GM21529 (cell line): Measurements from ENCODE around the gene LIMA1.
"Not testable (repeated sequence)": the region's sequence is repeated elsewhere in the genome, so short reads cannot be mapped to it uniquely, and the experiment has no call there.

ENCODE experiments used
- ATAC-seq: cut with Tn5 transposase; IDR thresholded peaks from one replicate; pipeline ENCODE4 v1.9.1; 2021; ENCODE audit not compliant: unreplicated experiment

The LIMA1 gene

GRCh38 chr12:50219001-50219400 lies 64.3 kb downstream of the LIMA1 start:
- ATAC-seq: not testable (repeated sequence)

- no peak for ATAC-seq
Measured at GRCh38 chr12:50218386-50218785, 64.9 kb downstream of the LIMA1 start.

DNA sequence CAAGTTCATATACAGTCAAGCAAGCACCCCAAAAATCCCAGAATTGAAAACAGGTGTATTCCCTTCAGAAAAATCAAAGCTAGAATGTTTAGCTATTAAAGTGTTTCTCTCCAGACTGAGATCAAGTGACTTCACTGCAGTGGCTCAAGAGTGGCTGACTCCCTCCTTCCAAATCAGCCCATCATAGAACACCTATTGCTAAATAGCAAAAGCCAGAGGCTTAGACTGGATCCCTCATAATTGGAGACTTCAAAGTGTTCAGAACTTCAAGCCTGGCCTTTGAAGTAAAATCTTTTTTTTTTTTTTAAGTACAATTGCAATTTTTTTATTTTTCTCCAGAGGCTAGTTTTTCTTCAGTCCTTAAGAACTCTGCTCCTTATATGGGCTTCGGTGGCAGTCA lies 66.1 kb downstream of the LIMA1 start:
- no peak for ATAC-seq

GRCh38 chr12:50215033-50215432 lies 68.3 kb downstream of the LIMA1 start:
- ATAC-seq: no peak

DNA sequence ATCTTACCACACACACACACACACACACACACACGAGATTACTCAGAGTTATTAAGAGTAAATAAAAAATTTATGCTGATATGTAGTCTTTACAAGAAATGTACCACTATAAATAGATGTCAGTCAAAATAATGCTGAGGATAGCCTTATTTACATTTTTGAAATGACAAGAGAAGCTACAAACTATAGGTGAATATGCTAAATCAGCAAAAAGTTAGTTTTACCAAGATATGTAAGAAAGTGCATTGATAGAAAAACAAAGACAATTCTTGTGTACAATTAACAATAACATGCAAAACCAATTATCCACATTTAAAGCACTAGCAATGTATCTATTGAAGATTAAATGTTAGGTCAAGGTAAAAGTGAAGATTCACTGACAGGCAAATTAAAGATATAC lies 69.3 kb downstream of the LIMA1 start:
- no peak for ATAC-seq

GRCh38 chr12:50213439-50213838 lies 69.9 kb downstream of the LIMA1 start:
- no peak for ATAC-seq

- ATAC-seq: no peak
Measured at GRCh38 chr12:50212071-50212467, 71.3 kb downstream of the LIMA1 start.

DNA sequence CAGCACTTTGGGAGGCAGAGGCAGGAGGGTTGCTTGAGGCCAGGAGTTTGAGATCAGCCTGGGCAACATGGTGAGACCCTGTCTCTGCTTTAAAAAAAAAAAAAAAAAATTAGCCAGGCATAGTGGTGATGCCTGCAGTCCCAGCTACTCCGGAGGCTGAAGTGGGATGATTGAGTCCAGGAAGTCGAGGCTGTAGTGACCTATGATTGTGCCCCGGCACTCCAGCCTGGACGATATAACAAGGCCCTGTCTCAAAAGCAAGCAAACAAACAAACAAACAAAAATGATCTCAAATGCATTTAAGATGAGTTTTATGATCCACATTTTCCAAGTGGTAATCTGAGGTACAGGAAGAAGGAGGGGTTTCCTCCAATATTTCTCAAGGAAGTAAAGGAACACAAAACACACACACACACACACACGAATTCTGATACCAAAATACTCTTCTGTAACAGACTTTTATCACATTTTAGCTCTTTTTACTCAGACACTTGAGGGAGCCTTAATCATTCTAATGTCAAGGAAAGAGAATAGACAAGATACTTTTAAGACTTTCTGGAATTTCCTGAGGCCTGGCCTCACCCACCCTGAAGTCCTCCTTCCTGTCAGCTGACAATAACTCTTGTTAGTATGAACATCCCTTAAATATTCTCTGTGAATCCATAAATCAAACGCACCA lies 71.8 kb downstream of the LIMA1 start:
- no peak for ATAC-seq

GRCh38 chr12:50207424-50207823 lies 75.9 kb downstream of the LIMA1 start:
- no peak for ATAC-seq

DNA sequence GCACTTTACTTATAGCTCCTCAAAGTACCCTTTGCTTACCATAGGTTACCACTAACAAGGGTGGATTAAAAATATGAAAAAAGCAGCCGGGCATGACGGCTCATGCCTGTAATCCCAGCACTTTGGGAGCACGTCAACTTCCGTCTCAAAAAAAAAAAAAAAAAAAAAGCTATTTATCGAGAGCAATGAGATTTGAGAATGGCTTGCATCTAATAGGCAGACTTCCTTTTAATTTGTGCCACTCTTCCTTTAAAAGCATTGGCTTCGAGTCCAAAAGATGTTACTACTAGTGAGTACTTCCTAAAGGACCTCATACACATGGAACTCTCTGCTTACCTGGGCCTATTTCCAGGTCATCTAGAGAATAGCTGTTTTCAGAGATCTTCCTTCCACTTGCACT lies 77.7 kb downstream of the LIMA1 start:
- no peak for ATAC-seq

GRCh38 chr12:50203691-50204090 lies 79.6 kb downstream of the LIMA1 start:
- ATAC-seq: no peak

DNA sequence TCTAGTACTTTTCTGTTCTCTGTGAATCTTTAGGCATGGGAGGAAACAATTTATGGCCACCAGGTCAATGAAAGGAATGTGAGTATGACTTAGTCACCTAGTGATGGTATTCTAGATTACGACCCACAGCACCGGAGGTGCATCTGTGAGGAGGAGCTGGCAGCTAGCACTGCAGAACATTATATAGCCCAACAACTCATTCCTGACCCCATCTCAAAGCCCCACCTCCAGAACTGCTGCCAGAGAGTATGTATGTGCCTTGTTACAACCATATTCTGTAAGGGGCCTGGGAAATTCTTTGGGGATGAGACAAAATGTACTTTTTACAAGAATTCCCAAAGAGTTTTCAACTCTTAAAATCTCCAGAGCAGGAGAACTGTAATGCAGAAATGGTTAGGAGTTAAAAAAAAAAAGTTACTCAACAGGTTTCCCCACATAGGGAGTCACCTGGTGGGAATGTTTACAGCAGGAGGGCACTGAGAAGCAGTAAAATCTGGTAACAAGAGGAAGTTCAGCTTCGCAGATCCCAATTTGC lies 81.3 kb downstream of the LIMA1 start:
- no peak for ATAC-seq

DNA sequence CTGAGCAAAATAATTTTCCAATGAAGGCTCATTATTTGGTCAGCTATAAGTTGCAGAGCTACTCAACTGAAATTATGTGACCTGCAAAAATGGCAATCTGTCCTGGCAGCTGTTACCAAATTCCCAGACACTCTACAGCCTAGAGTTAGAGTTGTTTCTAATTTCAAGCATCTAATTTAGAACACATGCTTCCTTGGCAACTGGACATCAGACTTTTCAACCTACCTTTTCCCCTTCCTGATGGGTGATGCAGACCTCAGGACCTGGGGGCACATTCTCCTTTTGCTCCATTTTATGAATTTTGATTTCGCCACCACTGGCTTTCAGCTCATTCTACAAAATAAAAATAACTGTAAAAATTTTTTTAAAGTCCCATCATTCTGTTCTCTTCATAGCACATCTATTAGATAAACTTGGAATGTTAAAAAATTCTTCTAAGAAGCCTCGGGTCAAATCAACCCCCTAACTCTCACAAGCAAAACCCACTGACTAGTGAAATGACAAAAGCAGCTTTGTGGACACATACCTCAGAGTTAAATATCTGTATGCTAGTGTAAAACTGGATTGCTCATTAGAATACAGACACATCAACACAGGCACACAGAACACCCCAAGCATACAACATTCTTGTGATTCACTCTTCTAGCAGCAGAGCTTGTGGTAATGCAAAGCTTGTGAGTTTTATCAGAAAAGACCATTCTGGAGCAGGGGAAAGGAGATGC lies 82.6 kb downstream of the LIMA1 start:
- ATAC-seq: no peak

DNA sequence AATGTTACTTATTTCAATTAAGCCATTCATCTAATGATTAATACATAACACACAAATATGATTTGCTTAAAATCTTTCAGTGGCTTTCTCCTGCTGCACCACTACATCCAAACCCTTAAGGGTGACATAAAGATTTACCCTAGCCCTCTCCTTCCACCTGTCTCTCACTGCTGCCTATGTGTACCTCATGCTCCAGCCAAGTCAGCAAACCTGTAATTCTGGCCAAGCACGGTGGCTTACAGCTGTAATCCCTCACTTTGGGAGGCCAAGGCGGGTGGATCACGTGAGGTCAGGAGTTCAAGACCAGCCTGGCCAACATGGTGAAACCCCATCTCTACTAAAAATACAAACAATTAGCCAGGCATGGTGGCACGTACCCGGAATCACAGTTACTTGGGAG lies 84.5 kb downstream of the LIMA1 start:
- ATAC-seq: no peak

- ATAC-seq: no peak
Measured at GRCh38 chr12:50197297-50197727, 86.0 kb downstream of the LIMA1 start.

GRCh38 chr12:50196537-50196936 lies 86.8 kb downstream of the LIMA1 start:
- no peak for ATAC-seq

DNA sequence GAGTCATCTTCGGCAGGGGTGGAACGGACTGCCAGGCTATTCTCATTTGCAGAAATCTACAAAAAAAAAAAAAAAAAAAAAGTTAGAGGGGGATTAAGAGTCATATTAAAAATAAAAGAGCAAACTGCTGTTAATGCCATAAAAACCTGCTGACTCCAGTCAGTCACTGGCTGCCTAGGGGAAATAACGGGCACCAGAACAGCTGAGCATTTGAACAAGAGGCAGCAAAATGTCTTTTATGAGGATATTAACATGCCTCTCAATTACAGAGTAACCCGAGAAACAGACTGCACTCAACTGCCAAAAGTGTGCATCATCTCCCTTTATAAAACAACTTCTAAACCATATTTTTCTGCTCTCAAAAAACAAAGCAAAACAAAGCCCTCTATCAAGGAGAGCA lies 87.5 kb downstream of the LIMA1 start:
- no peak for ATAC-seq

- no peak for ATAC-seq
Measured at GRCh38 chr12:50192908-50193307, 90.4 kb downstream of the LIMA1 start.

GRCh38 chr12:50192236-50192635 lies 91.1 kb downstream of the LIMA1 start:
- ATAC-seq: no peak

DNA sequence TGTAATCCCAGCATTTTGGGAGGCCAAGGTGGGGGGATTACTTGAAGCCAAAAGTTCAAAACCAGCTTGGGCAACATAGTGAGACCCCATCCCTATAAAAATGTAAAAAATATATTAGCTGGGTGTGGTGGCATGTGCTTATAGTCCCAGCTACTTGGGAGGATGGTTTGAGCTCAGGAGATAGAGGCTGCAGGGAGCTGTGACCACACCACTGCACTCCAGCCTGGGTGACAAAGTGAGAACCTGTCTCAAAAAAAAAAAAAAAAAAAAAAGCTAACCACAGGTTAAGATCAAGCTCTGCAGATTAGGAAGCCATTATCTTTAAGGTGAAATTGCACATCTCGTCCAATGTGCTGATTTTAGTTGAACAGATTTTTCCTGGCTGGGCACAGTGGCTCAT lies 92.5 kb downstream of the LIMA1 start:
- ATAC-seq: no peak

GRCh38 chr12:50188875-50189575 lies 94.3 kb downstream of the LIMA1 start:
- ATAC-seq: no peak

DNA sequence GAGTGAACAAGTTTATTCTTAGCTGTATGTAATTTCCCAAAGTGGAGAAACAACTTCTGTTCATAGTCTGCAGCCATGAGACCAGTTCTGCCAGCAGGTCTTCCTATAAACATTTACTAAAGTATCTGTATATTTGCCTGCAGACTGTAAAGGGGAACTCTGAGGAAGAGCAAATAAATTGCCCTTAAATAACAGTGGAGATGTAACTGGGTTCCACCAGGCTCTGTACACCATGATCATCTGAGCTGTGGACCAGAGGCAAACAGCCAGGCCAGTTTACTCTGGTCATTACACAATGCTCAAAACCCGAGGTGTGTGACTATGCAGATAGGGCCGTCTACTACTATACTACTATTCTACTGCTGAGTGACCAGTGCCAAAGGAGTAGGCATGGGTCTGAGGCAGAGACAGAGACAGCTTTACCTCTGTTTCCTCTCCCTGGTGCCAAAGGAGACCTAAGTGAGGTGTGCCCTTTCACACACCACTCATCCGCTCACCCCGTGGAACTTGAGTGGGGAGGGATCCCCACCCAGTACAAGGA lies 95.0 kb downstream of the LIMA1 start:
- ATAC-seq: no peak
